A673 (cell line): ENCODE measurements around the gene C2orf80.

ENCODE experiments used
- EZH2 ChIP-seq: fragments of 200-600 bp; sonication (generic); IDR thresholded peaks from 2 replicates; pipeline ENCODE4 v1.6.1; 2017; ENCODE audit warnings: borderline replicate concordance, low read depth, mild to moderate bottlenecking, mixed read lengths, antibody characterized with exemption, low read length; ENCODE audit not compliant: poor library complexity, severe bottlenecking
- TF ChIP-seq, protein P1 (sequence below): fragments of 300-800, 200-600 bp; sonication (generic); conservative IDR thresholded peaks from 2 replicates; pipeline ENCODE4 v1.5.1; 2017; ENCODE audit warnings: low read depth, mild to moderate bottlenecking, antibody characterized with exemption, low read length, moderate library complexity, mixed read lengths

DNA sequence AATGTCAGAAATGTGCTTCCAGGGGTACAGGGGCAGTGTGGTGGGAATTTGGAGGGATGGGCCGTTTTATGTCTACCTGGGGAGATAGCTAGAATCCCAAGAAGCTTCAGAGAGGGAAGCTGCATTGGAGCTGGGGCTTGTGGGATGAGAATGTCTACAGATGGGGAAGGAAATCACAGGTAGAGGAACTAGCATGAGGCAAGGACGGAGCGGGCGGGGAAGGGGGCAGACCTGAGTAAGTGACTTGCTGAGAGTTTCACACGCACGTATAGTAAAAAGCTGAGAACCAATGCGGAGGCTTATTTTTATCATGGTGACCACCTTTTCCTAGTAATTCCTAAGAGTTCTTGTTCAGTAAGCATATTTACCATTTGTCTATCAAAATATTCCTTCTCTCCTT lies 6.3 kb downstream of the C2orf80 start:
- TF ChIP-seq, protein P1, sequence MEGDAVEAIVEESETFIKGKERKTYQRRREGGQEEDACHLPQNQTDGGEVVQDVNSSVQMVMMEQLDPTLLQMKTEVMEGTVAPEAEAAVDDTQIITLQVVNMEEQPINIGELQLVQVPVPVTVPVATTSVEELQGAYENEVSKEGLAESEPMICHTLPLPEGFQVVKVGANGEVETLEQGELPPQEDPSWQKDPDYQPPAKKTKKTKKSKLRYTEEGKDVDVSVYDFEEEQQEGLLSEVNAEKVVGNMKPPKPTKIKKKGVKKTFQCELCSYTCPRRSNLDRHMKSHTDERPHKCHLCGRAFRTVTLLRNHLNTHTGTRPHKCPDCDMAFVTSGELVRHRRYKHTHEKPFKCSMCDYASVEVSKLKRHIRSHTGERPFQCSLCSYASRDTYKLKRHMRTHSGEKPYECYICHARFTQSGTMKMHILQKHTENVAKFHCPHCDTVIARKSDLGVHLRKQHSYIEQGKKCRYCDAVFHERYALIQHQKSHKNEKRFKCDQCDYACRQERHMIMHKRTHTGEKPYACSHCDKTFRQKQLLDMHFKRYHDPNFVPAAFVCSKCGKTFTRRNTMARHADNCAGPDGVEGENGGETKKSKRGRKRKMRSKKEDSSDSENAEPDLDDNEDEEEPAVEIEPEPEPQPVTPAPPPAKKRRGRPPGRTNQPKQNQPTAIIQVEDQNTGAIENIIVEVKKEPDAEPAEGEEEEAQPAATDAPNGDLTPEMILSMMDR, result no peak
- TF ChIP-seq EZH2, result no peak
